B cell (primary cell): ENCODE measurements around the gene GDF2. TPM values are rescaled to one million over a fixed set of nuclear protein-coding genes. Genes with fewer than 3 reads are reported as not detected.

ENCODE experiments used
- ATAC-seq: fragments of 200-7000 bp; cut with Tn5 transposase; one replicate; pipeline ENCODE4 v1.10.0; 2021; ENCODE audit warnings: low read depth, mild to moderate bottlenecking, moderate number of reproducible peaks, moderate library complexity
- CTCF ChIA-PET: fragments of 350-600 bp; sonication (Branson Sonifier 250); formaldehyde crosslinking; loops from one replicate; lab custom pipeline; 2021; ENCODE audit warnings: antibody characterized with exemption, inconsistent platforms; lab: Charles Lee
- POLR2A ChIA-PET: fragments of 350-600 bp; sonication (Branson Sonifier 250); formaldehyde crosslinking; loops from one replicate; lab custom pipeline; 2021; ENCODE audit warnings: antibody characterized with exemption; lab: Charles Lee
- DNase-seq: peaks from one replicate; pipeline ENCODE4 v3.0.0; 2013
- H2AFZ ChIP-seq: 2 replicates; pipeline ENCODE4 v1.6.1; 2012; ENCODE audit warnings: mild to moderate bottlenecking, low read depth, low read length; ENCODE audit not compliant: insufficient read depth, poor library complexity, severe bottlenecking
- H3K27ac ChIP-seq, 2 donors: 1 replicate in 1 of 2; 2 replicates in 1 of 2; pipeline ENCODE4 v1.5.1; 2012 to 2013; ENCODE audit warnings: low read length in 2 of 2, mild to moderate bottlenecking in 2 of 2, moderate library complexity in 1 of 2
- H3K27me3 ChIP-seq, 4 experiments: fragments of 200-600 bp in 1 of 4; sonication (generic) in 1 of 4; replicated peaks in 1 of 4; 1 replicate in 2 of 4; 2 replicates in 2 of 4; pipeline versions ENCODE4 v1.6.1 to v1.7.0; 2013 to 2016; ENCODE audit warnings: low read length in 3 of 4, mild to moderate bottlenecking in 2 of 4, mixed read lengths in 1 of 4, moderate library complexity in 1 of 4; ENCODE audit not compliant: insufficient read depth in 4 of 4, control insufficient read depth in 3 of 4; ENCODE audit errors: control extremely low read depth in 1 of 4
- H3K36me3 ChIP-seq, 2 experiments: replicated peaks in 1 of 2; 1 replicate in 1 of 2; 2 replicates in 1 of 2; pipeline versions ENCODE4 v1.6.1 to v1.7.1; 2013; ENCODE audit warnings: low read length in 1 of 2; ENCODE audit not compliant: insufficient read depth in 2 of 2, control insufficient read depth in 1 of 2; ENCODE audit errors: control extremely low read depth in 1 of 2, extremely low read depth in 1 of 2
- H3K4me1 ChIP-seq, 2 donors: fragments of 200-600 bp in 1 of 2; sonication (generic) in 1 of 2; 1 replicate in 1 of 2; 2 replicates in 1 of 2; pipeline versions ENCODE4 v1.5.1 to v1.6.1; 2013 to 2017; ENCODE audit warnings: low read length in 2 of 2; ENCODE audit not compliant: control insufficient read depth in 2 of 2, insufficient read depth in 2 of 2
- H3K4me2 ChIP-seq: replicated peaks from 2 replicates; pipeline ENCODE3; 2012; ENCODE audit warnings: mild to moderate bottlenecking, low read depth, low read length; ENCODE audit not compliant: poor library complexity, severe bottlenecking
- H3K4me3 ChIP-seq, 5 experiments: fragments of 200-600 bp in 1 of 5; sonication (generic) in 1 of 5; 1 replicate in 3 of 5; 2 replicates in 2 of 5; pipeline versions ENCODE4 v1.5.1 to v1.7.0; 2011 to 2016; ENCODE audit warnings: low read length in 4 of 5, mild to moderate bottlenecking in 4 of 5, low read depth in 2 of 5, control low read depth in 1 of 5, moderate library complexity in 1 of 5; ENCODE audit not compliant: insufficient read depth in 1 of 5; ENCODE audit errors: control extremely low read depth in 1 of 5, extremely low read depth in 1 of 5
- H3K79me2 ChIP-seq: fragments of 200-600 bp; sonication (generic); one replicate; pipeline ENCODE4 v1.6.0; 2016; ENCODE audit warnings: low read length; ENCODE audit not compliant: control insufficient read depth, insufficient read depth
- H3K9ac ChIP-seq: fragments of 200-600 bp; sonication (generic); 2 replicates; pipeline ENCODE4 v1.6.1; 2017; ENCODE audit warnings: mild to moderate bottlenecking, low read length, moderate library complexity
- H3K9me3 ChIP-seq, 3 donors: one replicate each; pipeline versions ENCODE4 v1.6.1 to v1.7.1; 2013; ENCODE audit warnings: low read length in 2 of 3; ENCODE audit not compliant: control insufficient read depth in 2 of 3, insufficient read depth in 1 of 3; ENCODE audit errors: control extremely low read depth in 1 of 3
- H4K20me1 ChIP-seq: 2 replicates; pipeline ENCODE4 v1.6.0; 2012; ENCODE audit warnings: mild to moderate bottlenecking, low read length; ENCODE audit not compliant: insufficient read depth, control insufficient read depth, poor library complexity, severe bottlenecking
- H3K27ac Mint-ChIP-seq: one replicate; pipeline ENCODE4 v1.8.0; 2021; ENCODE audit warnings: mixed read lengths
- H3K27me3 Mint-ChIP-seq: one replicate; pipeline ENCODE4 v1.8.0; 2021; ENCODE audit warnings: mixed read lengths
- H3K4me1 Mint-ChIP-seq: one replicate; pipeline ENCODE4 v1.8.0; 2021; ENCODE audit warnings: mixed read lengths
- H3K4me3 Mint-ChIP-seq: one replicate; pipeline ENCODE4 v1.8.0; 2021; ENCODE audit warnings: mixed read lengths
- H3K9me3 Mint-ChIP-seq: one replicate; pipeline ENCODE4 v1.8.0; 2022; ENCODE audit warnings: mixed read lengths; ENCODE audit not compliant: insufficient read depth
- EZH2 ChIP-seq: IDR thresholded peaks from 2 replicates; pipeline ENCODE4 v1.6.1; 2012; ENCODE audit warnings: borderline replicate concordance, low read depth, mild to moderate bottlenecking, moderate library complexity, low read length; ENCODE audit not compliant: insufficient read depth, poor library complexity, severe bottlenecking
- WGBS: methylation state at CpG from one replicate; pipeline ENCODE4 v1.1.5; 2013; ENCODE audit warnings: missing lambda C conversion rate; ENCODE audit not compliant: insufficient coverage; 5-methylcytosine and 5-hydroxymethylcytosine counted together
- intact Hi-C: fragments of 100-400 bp; cut with micrococcal nuclease; formaldehyde crosslinking; loops from one replicate; pipeline ENCODE4 v1.10.0; 2022
- polyA plus RNA-seq: library from polyadenylated mRNA; depleted of rRNA; stranded (reverse); fragments of >200 nt; gene quantifications from 2 replicates; pipeline ENCODE4 v1.2.3, GENCODE V29; 2012
- total RNA-seq, 2 donors: library from RNA; stranded (reverse); fragments of 120-200 nt in 1 of 2; gene quantifications; 1 replicate in 1 of 2; 2 replicates in 1 of 2; pipeline versions ENCODE4 v1.2.3 to v1.2.4, GENCODE V29; 2013 to 2022
- TF ChIP-seq, protein P1 (sequence below): fragments of 200-600 bp; IDR thresholded peaks from one replicate; pipeline ENCODE4 v1.8.0; 2022; ENCODE audit warnings: antibody characterized with exemption, mild to moderate bottlenecking

GDF2 gene
- total and polyA plus RNA-seq, 2 donors (not counting 1 experiment from before 2014, with no cell fraction given): not detected

DNA sequence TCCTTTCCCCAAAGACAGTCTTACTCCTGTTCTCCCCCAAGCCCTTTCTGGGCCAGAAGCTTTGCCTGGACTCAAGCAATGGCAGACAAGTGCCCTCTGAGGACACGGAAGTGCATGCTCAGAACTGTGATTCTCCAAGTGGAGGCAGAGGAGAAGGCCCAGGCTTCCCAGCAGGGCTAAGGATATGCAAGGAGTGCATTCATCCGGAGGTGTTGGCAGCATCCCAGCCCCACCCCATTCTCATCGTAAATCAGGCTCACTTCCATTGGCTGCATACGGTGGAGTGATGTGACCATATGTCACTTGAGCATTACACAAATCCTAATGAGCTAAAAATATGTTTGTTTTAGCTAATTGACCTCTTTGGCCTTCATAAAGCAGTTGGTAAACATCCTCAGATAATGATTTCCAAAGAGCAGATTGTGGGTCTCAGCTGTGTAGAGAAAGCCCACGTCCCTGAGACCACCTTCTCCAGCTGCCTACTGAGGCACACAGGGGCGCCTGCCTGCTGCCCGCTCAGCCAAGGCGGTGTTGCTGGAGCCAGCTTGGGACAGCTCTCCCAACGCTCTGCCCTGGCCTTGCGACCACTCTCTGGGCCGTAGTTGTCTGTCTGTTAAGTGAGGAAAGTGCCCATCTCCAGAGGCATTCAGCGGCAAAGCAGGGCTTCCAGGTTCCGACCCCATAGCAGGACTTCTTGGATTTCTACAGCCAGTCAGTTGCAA is 24.5 kb downstream of the GDF2 start:
- TF ChIP-seq, protein P1, sequence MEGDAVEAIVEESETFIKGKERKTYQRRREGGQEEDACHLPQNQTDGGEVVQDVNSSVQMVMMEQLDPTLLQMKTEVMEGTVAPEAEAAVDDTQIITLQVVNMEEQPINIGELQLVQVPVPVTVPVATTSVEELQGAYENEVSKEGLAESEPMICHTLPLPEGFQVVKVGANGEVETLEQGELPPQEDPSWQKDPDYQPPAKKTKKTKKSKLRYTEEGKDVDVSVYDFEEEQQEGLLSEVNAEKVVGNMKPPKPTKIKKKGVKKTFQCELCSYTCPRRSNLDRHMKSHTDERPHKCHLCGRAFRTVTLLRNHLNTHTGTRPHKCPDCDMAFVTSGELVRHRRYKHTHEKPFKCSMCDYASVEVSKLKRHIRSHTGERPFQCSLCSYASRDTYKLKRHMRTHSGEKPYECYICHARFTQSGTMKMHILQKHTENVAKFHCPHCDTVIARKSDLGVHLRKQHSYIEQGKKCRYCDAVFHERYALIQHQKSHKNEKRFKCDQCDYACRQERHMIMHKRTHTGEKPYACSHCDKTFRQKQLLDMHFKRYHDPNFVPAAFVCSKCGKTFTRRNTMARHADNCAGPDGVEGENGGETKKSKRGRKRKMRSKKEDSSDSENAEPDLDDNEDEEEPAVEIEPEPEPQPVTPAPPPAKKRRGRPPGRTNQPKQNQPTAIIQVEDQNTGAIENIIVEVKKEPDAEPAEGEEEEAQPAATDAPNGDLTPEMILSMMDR: no peak
- no peak for TF ChIP-seq EZH2
- Histone ChIP-seq H3K27ac (no peak overlapping the region), H3K4me1 (no peaks in the 10 kb centered on the region), H3K9ac (no peak overlapping the region), H3K79me2 (no peaks in the 10 kb centered on the region), H3K4me3 (no peak overlapping the region), H3K4me2 (no peak overlapping the region), H3K27me3 (no peaks in the 10 kb centered on the region), H4K20me1 (no peaks in the 10 kb centered on the region), H3K36me3 (no peaks in the 10 kb centered on the region), H3K9me3 (no peaks in the 10 kb centered on the region), H2AFZ (no peak overlapping the region)
- ATAC-seq: no peak
- ChIA-PET CTCF (no interaction called here), POLR2A (no interaction called here)
- no peak overlapping the region for H3K4me3 Mint-ChIP-seq
- WGBS: 89% methylated on average over 9 of the region's 13 CpGs
- H3K4me1 Mint-ChIP-seq: no peaks in the 10 kb centered on the region
- no peaks in the 10 kb centered on the region for H3K9me3 Mint-ChIP-seq
- intact Hi-C loops: no loop called here
- no peak for DNase-seq
- H3K27me3 Mint-ChIP-seq: peaks cover 5% of the 10 kb centered on the region
- no peak overlapping the region for H3K27ac Mint-ChIP-seq

DNA sequence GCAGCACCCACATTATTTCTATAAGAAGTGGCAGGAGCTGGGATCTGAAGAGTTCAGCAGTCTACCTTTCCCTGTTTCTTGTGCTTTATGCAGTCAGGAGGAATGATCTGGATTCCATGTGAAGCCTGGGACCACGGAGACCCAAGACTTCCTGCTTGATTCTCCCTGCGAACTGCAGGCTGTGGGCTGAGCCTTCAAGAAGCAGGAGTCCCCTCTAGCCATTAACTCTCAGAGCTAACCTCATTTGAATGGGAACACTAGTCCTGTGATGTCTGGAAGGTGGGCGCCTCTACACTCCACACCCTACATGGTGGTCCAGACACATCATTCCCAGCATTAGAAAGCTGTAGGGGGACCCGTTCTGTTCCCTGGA is 25.0 kb downstream of the GDF2 start:
- no peak overlapping the region for H2AFZ ChIP-seq
- no peaks in the 10 kb centered on the region for H3K9me3 ChIP-seq
- no peak overlapping the region for H3K27ac ChIP-seq
- Mint-ChIP-seq H3K27me3 (peaks cover 5% of the 10 kb centered on the region), H3K4me3 (no peak overlapping the region), H3K9me3 (no peaks in the 10 kb centered on the region), H3K27ac (no peak overlapping the region), H3K4me1 (no peaks in the 10 kb centered on the region)
- no peaks in the 10 kb centered on the region for H3K27me3 ChIP-seq
- H4K20me1 ChIP-seq: no peaks in the 10 kb centered on the region
- intact Hi-C loops: no loop called here
- no peak for ATAC-seq
- no peak overlapping the region for H3K9ac ChIP-seq
- no peak overlapping the region for H3K4me2 ChIP-seq
- H3K36me3 ChIP-seq: no peaks in the 10 kb centered on the region
- no peak for TF ChIP-seq EZH2
- TF ChIP-seq, protein P1: no peak
- no peak for DNase-seq
- ChIA-PET CTCF (no interaction called here), POLR2A (no interaction called here)
- 77% methylated on average over 3 of the region's 4 CpGs for WGBS
- H3K79me2 ChIP-seq: no peaks in the 10 kb centered on the region
- no peaks in the 10 kb centered on the region for H3K4me1 ChIP-seq
- H3K4me3 ChIP-seq: no peak overlapping the region
